Effector memory CD4-positive, alpha-beta T cell (primary cell): ENCODE results near the gene RPL23.
A peak's percentile ranks its signal among the peaks of the same experiment; 100 is the strongest.

Experiments used
- DNase-seq, 3 donors: peaks; one replicate each; pipeline ENCODE4 v3.0.0-alpha.2; 2020
- H3K27ac ChIP-seq: 2 replicates; pipeline ENCODE4 v1.7.0; 2013; ENCODE audit warnings: mild to moderate bottlenecking, low read length, moderate library complexity; ENCODE audit not compliant: insufficient read depth, poor library complexity, severe bottlenecking
- H3K27me3 ChIP-seq: replicated peaks from 2 replicates; pipeline ENCODE4 v1.7.0; 2013; ENCODE audit warnings: mild to moderate bottlenecking, low read length; ENCODE audit not compliant: insufficient read depth, control insufficient read depth, poor library complexity, severe bottlenecking
- H3K36me3 ChIP-seq: 2 replicates; pipeline ENCODE4 v1.7.0; 2013; ENCODE audit warnings: mild to moderate bottlenecking, low read length, moderate library complexity; ENCODE audit not compliant: control insufficient read depth, insufficient read depth
- H3K4me1 ChIP-seq: 2 replicates; pipeline ENCODE4 v1.7.0; 2013; ENCODE audit warnings: low read length, mild to moderate bottlenecking; ENCODE audit not compliant: control insufficient read depth, insufficient read depth, poor library complexity, severe bottlenecking
- H3K4me3 ChIP-seq: 2 replicates; pipeline ENCODE4 v1.7.0; 2013; ENCODE audit warnings: low read length, low read depth, mild to moderate bottlenecking; ENCODE audit not compliant: insufficient read depth, poor library complexity, severe bottlenecking
- H3K9me3 ChIP-seq: 2 replicates; pipeline ENCODE4 v1.7.0; 2013; ENCODE audit warnings: mild to moderate bottlenecking, low read length, moderate library complexity; ENCODE audit not compliant: control insufficient read depth

The RPL23 gene

DNA sequence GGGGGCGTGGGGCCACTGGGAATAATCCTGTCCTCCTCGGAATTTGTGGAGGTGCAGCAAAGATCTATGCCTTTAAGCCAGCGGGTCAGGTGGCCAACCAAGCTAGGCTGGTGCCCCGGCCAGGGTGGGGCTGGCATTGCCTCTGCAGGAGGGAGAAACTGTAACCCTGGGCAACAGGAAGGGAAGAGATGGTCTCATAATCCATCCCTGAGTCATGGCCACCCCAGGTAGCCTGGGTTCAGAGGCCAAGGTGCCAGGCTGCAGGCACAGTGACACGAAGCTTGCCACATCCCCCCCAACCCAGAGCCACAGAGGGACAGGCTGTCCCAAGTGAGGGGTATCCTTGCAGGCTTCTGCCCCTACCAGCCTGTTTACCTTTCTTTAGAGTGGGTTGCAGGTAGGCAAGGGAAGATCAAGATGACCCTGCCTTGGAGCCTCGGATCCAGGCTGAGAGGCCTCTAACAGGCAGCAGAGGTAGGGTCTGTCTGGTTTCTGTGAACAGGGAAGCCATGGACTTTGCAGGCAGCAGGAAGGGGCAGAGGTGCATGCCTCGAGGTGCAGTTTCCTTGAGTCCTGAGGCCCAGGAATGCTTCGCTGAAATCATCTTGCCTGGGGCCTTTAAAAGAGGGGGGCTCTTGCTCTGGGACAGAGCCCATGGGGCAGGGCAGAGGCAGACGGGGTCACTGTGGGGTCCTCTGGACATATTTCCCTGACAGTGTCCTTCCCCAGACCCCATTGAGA is 20.3 kb upstream of the RPL23 start:
- Histone ChIP-seq H3K27ac (peak overlapping the region; percentile 69), H3K4me3 (no peak overlapping the region)

DNA sequence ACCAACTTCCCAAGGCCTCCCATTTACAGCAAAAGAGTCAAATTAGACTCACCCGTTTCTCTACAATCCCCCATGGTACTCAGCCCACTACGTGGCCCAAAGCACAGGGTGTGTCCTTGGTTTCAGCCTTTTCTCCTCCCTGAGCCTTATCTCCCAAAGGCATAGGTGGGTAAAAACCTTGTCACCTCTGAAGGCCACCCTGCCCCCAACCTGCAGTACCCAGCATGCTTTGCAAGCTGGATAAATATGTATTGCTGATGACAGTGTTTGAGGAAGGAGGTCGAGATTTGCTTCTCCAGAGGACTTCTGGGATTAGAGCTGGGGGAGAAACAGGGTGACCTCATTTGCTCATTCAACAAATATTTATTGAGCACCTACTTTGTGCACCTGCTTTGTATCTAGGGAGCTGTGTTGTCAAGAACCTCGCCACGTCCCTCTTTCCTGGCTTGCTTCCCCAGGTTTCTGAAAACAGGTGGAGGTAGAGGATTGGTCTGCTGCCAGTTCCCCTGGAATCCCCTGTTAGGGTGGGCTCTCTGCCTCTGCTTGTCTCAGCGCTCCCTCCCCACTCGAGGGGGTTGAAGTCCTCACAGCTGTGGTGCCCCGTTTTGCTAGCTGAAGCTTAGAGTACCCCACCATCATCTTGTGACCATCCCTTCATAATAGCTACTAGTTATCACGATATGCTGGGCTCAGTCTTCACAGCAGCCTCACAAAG is 19.3 kb upstream of the RPL23 start:
- Histone ChIP-seq H3K4me1 (peaks cover 61% of the 10 kb centered on the region), H3K36me3 (peaks cover 3% of the 10 kb centered on the region), H3K4me3 (peak overlapping the region; percentile 85), H3K9me3 (no peaks in the 10 kb centered on the region), H3K27me3 (no peaks in the 10 kb centered on the region), H3K27ac (peak overlapping the region; percentile 69)
- no peak for DNase-seq

More for the DNA sequence above, 20.3 kb upstream of the RPL23 start:
- DNase-seq, result no peak
- Histone ChIP-seq H3K27me3 (no peaks in the 10 kb centered on the region), H3K9me3 (no peaks in the 10 kb centered on the region), H3K4me1 (peaks cover 66% of the 10 kb centered on the region), H3K36me3 (peaks cover 13% of the 10 kb centered on the region)

DNA sequence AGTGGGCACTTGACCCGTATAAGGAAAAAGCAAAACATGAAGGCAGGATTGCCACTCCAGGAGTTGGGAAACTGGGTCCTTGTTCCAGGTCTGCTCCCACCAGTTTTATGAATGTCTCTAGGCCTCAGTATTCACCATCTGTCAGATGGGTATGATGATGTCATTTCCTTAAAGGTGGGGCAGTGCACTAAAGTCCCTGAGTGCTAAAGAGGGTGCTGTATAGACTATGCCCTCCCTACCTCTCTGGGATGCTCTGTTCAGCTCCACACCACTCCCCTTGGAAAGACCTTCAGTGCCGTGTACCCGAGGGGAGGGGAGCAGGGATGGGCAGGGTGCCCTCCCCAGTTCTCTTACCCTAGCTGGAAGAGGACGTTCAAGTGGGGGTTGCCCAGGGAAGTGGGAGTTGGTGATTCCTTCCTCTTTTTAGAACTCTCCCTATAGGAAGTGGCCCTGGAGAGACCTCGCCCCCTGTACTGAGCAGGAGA is 18.5 kb upstream of the RPL23 start:
- Histone ChIP-seq H3K27me3 (no peaks in the 10 kb centered on the region), H3K4me1 (peaks cover 54% of the 10 kb centered on the region), H3K27ac (peak overlapping the region; percentile 69), H3K4me3 (peak overlapping the region; percentile 85), H3K9me3 (no peaks in the 10 kb centered on the region), H3K36me3 (no peaks in the 10 kb centered on the region)
- no peak for DNase-seq

DNA sequence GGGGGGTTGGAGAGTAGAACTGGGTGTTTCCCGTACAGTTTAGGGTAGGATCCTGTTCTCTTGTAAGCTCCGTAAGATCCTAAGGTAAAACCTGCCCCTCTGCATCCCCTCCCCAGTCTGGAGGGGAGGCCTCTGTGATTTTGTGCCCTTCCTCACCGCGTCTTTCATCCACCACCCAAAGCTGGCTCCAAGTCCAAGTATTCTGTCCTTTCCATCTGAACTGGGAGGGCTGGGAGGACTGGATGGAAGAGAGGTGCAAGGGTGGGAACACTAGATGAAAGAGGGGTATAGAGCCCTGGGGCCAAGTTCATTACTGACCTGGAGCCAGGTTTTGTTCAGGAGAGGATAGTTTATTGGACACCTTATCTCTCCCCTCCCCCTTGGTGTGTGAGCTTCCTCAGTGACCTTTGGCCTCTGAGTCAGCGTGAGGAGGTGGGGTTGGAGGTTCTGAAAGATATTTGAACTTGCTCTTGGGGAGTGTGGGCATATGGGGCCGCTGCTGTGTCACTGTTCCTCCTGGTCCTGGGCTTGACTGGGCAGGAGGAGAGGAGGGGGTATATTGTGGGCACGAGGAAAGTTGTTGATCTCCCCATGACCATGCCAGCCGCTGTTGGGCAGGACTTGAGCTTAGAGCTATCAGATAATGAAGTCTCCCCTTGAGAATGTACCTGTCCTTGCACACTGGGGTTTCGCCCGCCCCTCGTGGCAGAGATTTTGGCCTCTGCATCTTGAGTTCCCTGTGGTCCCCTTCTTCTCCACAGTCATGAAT is 17.9 kb upstream of the RPL23 start:
- peak; percentile 23 to 60 (median 51) for DNase-seq
- H3K36me3 ChIP-seq, result no peaks in the 10 kb centered on the region

DNA sequence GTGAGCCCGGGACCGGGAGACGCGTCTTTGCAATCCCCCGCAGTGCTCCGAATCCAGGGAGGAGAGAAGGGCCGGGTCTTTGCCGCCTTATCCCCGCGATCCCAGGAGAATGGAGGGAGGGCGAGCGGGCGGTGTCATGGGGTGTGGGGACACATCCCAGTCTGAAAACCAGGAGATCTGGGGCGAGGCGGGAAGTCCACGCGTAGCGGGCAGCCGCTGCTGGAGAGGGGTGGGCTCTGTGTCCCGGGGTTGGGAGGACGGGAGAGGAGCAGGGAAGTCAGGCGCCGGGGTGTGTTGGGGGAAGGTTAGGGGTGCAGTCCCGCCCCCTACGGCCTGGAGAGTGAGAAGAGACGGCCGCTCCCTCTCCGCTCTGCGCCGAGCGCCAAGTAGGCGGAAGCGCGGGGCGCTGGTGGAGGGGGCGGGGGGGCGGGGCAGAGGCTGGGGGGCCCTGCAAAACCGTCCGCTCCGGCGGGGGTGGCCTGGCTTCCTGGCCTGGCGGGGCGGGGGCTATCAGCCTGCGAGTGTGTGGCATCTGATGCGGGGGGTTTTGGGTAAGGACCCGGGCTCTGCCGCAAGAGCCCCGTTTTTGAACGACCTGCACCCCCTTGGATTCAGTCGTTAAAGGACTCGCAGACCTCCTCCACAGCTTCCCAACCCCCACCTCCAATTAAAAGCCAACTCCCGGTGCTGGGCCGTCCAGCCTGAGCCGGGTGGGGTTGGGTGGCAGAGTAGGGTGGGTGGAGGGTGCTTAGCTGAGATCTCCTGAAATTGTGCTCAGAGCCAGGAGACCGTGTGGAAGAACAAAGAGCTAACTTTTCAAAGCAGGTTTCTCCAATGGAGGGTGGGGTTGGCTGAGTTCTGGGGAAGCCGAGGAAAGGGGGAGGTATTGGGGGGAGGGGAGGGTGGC is 17.0 kb upstream of the RPL23 start:
- H3K9me3 ChIP-seq, result no peaks in the 10 kb centered on the region
- peak overlapping the region; percentile 87 for H3K27ac ChIP-seq
- H3K36me3 ChIP-seq, result no peaks in the 10 kb centered on the region
- H3K27me3 ChIP-seq, result no peaks in the 10 kb centered on the region
- H3K4me3 ChIP-seq, result peak overlapping the region; percentile 85
- DNase-seq, result peak; percentile 33 to 60 (median 45)
- H3K4me1 ChIP-seq, result peaks cover 46% of the 10 kb centered on the region

More for the DNA sequence above, 17.9 kb upstream of the RPL23 start:
- peak overlapping the region; percentile 85 for H3K4me3 ChIP-seq
- no peaks in the 10 kb centered on the region for H3K9me3 ChIP-seq
- H3K27ac ChIP-seq, result peak overlapping the region; percentile 69
- H3K27me3 ChIP-seq, result no peaks in the 10 kb centered on the region
- peaks cover 50% of the 10 kb centered on the region for H3K4me1 ChIP-seq

DNA sequence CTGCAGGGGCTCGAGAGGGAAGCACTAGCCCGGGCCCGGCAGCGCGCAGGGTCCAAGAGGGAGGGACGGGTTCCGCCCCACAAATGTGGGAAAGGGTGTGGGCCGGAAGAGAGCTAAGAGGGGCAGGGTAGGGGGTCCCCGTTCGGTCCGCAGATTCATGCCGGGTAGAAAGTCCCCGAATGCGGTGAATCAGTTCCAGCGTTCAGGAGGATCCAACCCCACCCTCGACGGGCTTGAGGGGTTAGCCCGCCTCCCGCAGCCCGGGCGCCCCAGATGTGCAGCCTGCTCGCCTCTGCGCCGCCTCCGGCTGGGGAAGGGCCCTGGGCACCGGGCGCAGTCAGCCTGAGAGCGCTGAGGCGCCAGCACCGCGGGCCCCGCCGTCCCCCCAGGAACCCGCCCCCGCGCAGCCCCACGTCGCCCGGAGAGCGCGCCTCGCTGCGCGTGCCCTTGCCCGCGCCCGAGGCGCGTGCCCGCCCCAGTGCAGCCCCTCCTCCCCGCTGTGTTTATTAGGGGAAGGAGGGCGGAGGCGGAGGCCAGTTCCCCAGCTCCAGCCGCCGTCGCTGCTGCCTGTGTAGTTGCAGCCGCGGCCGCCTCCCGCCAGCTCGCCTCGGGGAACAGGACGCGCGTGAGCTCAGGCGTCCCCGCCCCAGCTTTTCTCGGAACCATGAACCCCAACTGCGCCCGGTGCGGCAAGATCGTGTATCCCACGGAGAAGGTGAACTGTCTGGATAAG is 16.2 kb upstream of the RPL23 start, which contains the start of gene LASP1:
TSS of gene LASP1 (plus strand) at position 533 of the 733 bp plus-strand sequence. CDS start at position 665, 132 bp downstream.
- H3K27me3 ChIP-seq, result no peaks in the 10 kb centered on the region
- peaks cover 38% of the 10 kb centered on the region for H3K4me1 ChIP-seq
- no peaks in the 10 kb centered on the region for H3K9me3 ChIP-seq
- peak; percentile 75 to 77 (median 76) for DNase-seq
- H3K27ac ChIP-seq, result peak within 1 kb of the TSS; percentile 87
- H3K36me3 ChIP-seq, result no peaks in the 10 kb centered on the region
- H3K4me3 ChIP-seq, result peak within 1 kb of the TSS; percentile 85

DNA sequence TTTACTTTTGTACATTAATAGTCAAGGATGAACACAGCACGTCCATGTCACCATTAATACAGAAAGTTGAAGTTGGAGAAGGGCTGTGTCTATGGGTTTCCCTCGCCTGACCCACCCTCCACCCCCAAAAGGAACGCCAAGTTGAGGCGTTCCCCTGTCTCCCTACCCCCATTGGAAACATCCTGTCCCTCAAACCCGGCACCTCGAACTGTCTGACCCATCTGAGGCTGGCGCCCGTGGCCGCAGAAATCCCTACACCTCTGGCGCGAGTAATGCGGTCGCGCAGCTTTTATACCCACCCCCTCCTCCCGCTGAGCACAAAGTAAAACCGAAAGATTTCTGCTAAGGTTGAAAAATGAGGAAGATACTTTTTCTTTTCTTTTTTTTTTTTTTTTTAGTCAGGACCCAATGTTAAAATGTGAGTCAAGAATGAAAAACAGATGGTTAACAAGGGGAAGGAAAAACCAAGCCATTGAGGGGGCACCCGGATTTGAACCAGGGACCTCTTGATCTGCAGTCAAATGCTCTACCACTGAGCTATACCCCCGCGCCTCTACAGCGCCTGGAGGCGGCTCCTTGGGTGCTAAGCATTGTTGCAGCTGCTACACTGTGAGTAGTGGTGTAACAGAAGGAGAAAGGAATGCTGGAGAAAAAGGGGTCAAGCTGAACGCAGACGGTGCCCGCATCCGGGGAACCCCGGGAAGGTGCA is 15.4 kb upstream of the RPL23 start:
- H3K27me3 ChIP-seq, result no peaks in the 10 kb centered on the region
- peaks cover 31% of the 10 kb centered on the region for H3K4me1 ChIP-seq
- peak overlapping the region; percentile 87 for H3K27ac ChIP-seq
- peak; percentile 73 to 78 (median 76) for DNase-seq
- no peaks in the 10 kb centered on the region for H3K36me3 ChIP-seq
- peak overlapping the region; percentile 85 for H3K4me3 ChIP-seq
- H3K9me3 ChIP-seq, result no peaks in the 10 kb centered on the region

DNA sequence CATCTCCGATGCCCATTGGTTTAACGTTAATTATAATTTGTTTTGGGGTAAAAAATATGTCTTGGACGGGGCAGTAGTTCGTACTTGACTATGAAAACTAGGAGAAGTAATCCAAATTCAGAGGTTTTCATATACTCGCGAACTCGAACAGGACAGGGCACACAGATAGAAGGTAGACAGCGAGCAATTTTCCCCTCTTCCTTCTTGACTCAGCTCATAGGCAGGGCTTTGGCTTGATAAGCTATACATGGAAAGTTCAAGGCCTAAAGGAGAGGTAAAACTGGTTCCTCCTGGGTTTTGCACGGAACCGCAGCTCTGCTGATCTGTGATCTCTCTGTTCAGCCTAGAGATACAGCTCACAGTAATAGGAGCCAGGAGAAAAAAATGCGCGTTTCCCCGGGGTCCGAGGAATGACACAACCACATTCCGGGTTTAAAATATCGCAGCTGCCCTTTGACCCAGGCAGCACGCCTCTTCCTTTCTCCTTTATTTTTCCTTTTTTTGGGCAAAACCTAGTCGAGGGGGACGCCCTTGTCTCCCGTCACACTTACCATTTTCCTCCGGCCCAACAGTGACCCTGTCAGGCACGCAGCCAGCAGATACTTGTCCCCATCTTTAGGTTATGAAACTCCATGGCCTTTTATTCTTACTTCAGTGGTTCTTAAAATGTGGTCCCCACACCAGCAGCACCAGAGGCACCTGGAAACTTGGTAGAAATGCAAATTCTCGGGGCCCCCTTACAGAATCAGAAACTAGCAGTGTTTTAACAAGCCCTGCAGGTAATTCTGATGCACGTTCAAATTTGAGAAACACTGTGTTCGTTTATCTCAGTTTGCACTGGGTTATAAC is 14.7 kb upstream of the RPL23 start:
- Histone ChIP-seq H3K36me3 (no peaks in the 10 kb centered on the region), H3K27ac (peak overlapping the region; percentile 87), H3K27me3 (no peaks in the 10 kb centered on the region), H3K4me1 (peaks cover 23% of the 10 kb centered on the region), H3K9me3 (no peaks in the 10 kb centered on the region), H3K4me3 (peak overlapping the region; percentile 85)
- DNase-seq, result no peak
